Superior temporal gyrus (tissue), 1 donor: ENCODE data around the gene ACACA.
"Not testable (repeated sequence)": the region's sequence is repeated elsewhere in the genome, so short reads cannot be mapped to it uniquely, and the experiment has no call there.

Experiments used
- DNase-seq: peaks from one replicate; pipeline ENCODE4 v3.0.0-alpha.2; 2016; ENCODE audit errors: extremely low spot score

ACACA gene

GRCh38 chr17:37100231-37100630 is 306.4 kb downstream of the ACACA start:
- no peak for DNase-seq

- DNase-seq, result no peak
These were observed 307.5 kb downstream of the ACACA start for GRCh38 chr17:37098910-37099664.

- DNase-seq, result no peak
These were observed 308.5 kb downstream of the ACACA start for GRCh38 chr17:37098152-37098551.

- DNase-seq, result no peak
These were observed 309.5 kb downstream of the ACACA start for GRCh38 chr17:37097154-37097553.

GRCh38 chr17:37096071-37096470 is 310.6 kb downstream of the ACACA start:
- no peak for DNase-seq

- no peak for DNase-seq
These were observed 312.2 kb downstream of the ACACA start for GRCh38 chr17:37094391-37094790.

GRCh38 chr17:37092701-37093100 is 313.9 kb downstream of the ACACA start:
- DNase-seq, result no peak

GRCh38 chr17:37092071-37092470 is 314.6 kb downstream of the ACACA start:
- DNase-seq, result no peak

GRCh38 chr17:37090941-37091340 is 315.7 kb downstream of the ACACA start:
- no peak for DNase-seq

GRCh38 chr17:37089956-37090355 is 316.7 kb downstream of the ACACA start:
- DNase-seq, result no peak

GRCh38 chr17:37088913-37089312 is 317.7 kb downstream of the ACACA start:
- peak; percentile 56 for DNase-seq

- no peak for DNase-seq
These were observed 318.2 kb downstream of the ACACA start for GRCh38 chr17:37088459-37088858.

- no peak for DNase-seq
These were observed 319.0 kb downstream of the ACACA start for GRCh38 chr17:37087683-37088082.

GRCh38 chr17:37086948-37087347 is 319.7 kb downstream of the ACACA start:
- no peak for DNase-seq

GRCh38 chr17:37086334-37086733 is 320.3 kb downstream of the ACACA start:
- DNase-seq, result no peak

GRCh38 chr17:37084372-37084771 is 322.3 kb downstream of the ACACA start:
- no peak for DNase-seq

GRCh38 chr17:37083456-37083855 is 323.2 kb downstream of the ACACA start:
- DNase-seq, result no peak

- no peak for DNase-seq
These were observed 323.7 kb downstream of the ACACA start for GRCh38 chr17:37082985-37083384.

- DNase-seq, result no peak
These were observed 324.2 kb downstream of the ACACA start for GRCh38 chr17:37082311-37082860.

- DNase-seq, result no peak
These were observed 325.3 kb downstream of the ACACA start for GRCh38 chr17:37081287-37081686.

- DNase-seq, result no peak
These were observed 326.9 kb downstream of the ACACA start for GRCh38 chr17:37079735-37080134.

- no peak for DNase-seq
These were observed 327.4 kb downstream of the ACACA start for GRCh38 chr17:37079065-37079708.

- DNase-seq, result not testable (repeated sequence)
These were observed 333.2 kb downstream of the ACACA start for GRCh38 chr17:37073464-37073863.
